Measurements from ENCODE around the gene PPBP.

The PPBP gene, protein sequence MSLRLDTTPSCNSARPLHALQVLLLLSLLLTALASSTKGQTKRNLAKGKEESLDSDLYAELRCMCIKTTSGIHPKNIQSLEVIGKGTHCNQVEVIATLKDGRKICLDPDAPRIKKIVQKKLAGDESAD

DNA sequence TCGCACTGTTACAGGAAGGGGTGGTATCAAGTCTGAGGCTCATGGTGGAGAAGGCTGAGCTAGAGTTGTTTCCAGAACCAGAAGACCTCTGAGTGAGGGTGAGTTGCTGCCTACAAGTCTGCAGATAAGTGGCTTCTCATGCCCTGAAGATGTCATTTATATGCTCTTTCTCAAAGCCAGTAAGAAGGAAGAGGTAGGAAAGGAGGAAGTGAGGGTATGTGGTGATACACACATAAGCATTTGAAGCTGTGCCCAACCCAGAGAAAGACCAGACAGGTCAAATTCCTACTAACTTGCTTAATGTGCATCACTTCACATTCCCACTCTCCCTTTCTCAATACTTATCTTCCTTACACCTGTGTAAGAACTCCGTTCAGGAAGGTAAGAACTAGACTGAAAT lies at the start of gene PPBP:
TSS of gene PPBP (minus strand) at position 130 of the 400 bp plus-strand sequence. CDS start at position 43, 87 bp downstream.
- no peak for DNase-seq

- DNase-seq = no peak
Observed at GRCh38 chr4:74037076-74037955, 49.3 kb upstream of the PPBP start.

DNA sequence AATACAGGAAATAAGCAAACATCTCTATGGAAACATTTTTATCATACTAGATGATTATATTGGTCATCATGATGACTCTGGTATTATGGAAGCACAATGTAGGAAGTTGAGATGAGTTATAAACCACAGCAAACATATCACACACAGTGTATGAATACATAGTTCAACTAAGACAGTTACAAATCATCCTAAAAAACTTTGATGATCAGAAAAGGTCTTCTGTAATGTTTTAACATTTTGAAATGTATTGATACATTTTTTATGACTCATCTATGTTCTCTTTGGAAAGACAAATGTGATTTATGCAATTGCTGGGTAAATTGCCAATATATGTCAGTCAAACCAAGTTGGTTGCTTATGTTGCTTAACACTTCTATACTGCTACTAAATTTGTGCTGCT lies 45.7 kb upstream of the PPBP start:
- DNase-seq = no peak

DNA sequence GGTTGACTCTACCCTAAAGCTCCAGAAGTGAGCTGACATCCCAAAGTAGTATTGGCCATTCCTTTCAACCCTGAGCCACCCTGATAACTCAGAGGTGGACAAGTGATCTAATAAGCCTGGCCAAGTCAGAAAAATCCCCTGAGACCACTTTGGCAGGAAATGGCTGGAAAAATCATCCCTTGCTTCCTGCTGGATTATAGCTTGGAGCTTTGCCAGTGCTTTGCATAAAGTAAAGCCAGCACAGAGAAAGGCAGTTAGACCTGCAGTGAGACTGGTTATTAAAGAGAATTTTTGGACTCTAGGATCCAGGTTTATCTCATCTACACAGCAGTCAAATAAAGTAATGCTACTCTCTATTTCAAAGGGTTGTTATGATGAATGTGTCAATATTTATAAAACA lies 44.1 kb upstream of the PPBP start:
- no peak for DNase-seq

GRCh38 chr4:74031576-74031975 lies 43.6 kb upstream of the PPBP start:
- DNase-seq = no peak

- no peak for DNase-seq
Observed at GRCh38 chr4:74030285-74030684, 42.3 kb upstream of the PPBP start.

DNA sequence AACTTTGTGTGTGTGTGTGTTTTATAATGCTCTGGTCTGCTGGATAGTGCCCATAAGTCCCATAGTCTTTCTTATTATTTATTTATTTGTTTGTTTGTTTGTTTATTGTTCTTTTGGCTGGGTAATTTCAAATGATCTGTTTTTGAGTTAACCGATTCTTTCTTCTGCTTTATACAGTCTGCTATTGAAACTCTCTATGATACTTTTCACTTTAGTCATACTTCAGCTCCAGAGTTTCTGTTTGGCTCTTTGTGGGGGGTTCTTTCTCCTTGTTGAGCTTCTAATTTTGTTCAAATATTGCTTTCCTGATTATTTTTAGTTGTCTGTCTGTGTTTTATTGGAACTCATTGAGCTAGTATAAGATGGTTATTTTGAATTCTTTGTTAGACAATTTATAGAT lies 40.5 kb upstream of the PPBP start:
- no peak for DNase-seq

- DNase-seq = no peak
Observed at GRCh38 chr4:74023709-74024108, 35.7 kb upstream of the PPBP start.

GRCh38 chr4:74021601-74022000 lies 33.6 kb upstream of the PPBP start:
- DNase-seq = no peak

DNA sequence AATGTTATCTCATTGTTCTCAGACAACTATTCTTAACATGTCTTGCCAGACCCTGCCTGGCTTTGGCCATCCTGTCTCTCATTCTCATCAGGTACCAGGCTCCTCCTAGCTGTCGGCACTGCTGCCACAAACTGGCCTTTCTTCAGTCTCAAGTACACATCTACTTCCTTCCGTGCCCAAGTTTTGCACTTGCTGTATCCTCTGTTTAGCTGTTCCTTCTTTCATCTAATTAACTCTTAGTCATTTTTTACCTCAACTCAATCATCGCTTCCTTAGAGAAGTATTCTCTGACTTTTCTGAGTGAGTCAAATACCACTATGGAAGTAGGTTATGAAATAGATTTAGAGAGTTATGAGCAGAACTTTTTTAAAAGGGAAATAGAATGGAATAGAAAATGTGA lies 30.8 kb upstream of the PPBP start:
- DNase-seq = no peak

DNA sequence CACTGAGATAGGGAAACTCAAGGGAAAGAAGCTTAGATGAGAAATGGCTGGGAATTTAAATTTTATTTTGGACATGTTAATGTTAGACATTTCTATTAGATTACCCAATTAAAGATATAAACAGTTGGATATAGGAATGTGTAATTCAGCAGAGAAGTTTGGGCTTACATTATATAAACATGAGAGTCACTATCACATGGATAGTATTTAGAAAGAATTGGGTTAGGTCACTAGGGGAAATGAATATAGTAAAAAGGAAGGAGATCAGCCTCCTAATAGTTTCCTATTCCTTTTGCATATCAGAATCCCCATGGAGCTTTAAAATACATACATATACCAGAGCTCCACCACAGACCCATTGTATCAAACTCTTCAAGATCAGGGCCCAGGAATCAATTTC lies 30.1 kb upstream of the PPBP start:
- no peak for DNase-seq

- no peak for DNase-seq
Observed at GRCh38 chr4:74016068-74016467, 28.1 kb upstream of the PPBP start.

DNA sequence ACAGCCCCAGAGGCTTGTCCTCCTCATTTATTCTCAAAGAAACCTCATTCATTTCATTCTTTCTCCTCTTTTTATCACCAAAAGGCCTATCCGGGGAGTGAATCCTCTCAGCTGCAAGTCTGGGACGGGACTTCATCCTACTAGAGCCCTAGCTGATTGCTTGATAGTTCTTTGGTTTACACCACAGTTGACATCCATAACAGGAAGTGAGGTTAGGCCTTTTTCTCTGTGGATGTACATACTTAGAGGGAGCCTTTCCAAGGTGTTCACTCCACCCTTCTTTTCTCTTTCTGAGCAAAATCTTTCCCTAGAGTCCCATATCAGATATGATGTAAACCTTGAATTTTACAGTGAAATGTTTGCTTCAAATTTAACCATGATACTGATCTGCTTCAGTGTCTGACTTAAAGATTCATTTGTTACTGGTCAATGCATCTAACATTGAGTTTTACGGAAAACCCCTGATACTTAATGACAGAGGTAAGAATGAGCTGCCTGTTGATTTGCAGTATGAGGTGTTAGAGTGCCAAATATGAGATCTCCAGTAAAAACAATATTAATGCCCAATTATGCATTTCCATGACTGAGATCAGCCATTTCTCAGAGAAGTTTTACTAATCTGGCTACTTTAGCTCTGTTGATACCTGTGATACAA lies 27.3 kb upstream of the PPBP start:
- no peak for DNase-seq

DNA sequence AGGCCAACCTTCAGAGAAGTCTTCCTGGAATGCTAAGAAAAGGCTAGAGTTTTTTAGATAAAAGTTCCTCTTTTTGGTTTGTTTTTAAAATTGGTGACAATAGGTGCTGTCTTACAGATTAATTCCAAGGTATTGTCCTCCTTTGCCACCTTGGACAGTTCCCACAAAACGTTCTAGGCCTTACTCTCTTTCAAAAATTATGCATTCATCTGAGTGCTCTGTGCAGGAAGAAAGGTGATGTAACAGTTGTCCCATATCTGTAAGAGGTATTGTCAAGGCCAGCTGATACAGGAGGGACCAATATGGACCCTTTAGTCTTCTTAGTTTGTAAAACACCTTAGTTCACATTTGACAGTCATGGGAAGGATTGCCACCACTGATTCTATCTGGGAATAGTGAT lies 26.3 kb upstream of the PPBP start:
- DNase-seq = no peak

- DNase-seq = no peak
Observed at GRCh38 chr4:74013264-74013663, 25.3 kb upstream of the PPBP start.

DNA sequence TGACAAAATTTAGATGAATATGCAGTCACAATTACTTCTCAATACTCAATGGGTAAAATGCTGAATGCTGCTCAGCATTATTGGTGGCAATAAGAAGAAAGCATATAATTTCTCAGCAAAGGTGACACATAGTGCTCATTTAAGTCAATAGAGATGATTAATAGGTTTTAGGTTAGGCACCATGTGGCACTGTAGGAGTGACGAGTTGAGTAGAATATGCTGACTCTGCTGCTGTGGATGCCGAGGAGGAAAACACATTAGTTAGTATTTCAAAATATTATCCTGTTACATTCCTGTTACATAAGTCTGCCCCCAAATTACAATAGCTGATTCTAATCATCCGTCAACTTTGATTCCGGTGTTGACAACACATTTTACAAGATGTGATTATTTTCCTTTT lies 24.1 kb upstream of the PPBP start:
- no peak for DNase-seq

GRCh38 chr4:74009307-74009706 lies 21.3 kb upstream of the PPBP start:
- no peak for DNase-seq

DNA sequence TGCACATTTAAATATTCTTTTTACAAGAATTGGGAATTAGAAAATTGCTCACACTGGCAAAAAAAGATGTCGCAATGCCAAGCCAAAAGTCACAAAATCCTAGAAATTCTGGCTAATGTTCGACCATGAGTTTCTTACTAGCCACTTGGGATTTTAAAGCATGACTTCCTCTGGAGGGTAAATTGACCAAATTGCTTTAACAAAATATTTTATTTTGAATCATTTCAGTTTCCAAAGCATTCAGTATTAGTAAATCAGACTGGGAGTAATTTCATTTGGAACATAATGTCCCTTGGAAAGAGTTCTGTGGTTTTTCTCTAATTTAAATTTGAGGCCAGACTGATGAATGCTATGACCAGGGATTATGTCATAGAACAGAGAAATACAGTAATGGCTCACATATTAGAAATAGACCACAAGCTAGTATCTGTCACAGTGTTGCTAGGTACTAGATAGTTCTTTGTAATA lies 18.1 kb upstream of the PPBP start:
- no peak for DNase-seq

- DNase-seq = no peak
Observed at GRCh38 chr4:74005528-74005927, 17.5 kb upstream of the PPBP start.

- DNase-seq = no peak
Observed at GRCh38 chr4:74004668-74005067, 16.7 kb upstream of the PPBP start.

- DNase-seq = no peak
Observed at GRCh38 chr4:74000301-74000700, 12.3 kb upstream of the PPBP start.

GRCh38 chr4:73998040-73999011 lies 10.3 kb upstream of the PPBP start, which contains the start of gene CXCL5:
Gene CXCL5 (minus strand): TSS chr4:73998677. CDS start chr4:73998581, 96 bp downstream.
- no peak for DNase-seq

DNA sequence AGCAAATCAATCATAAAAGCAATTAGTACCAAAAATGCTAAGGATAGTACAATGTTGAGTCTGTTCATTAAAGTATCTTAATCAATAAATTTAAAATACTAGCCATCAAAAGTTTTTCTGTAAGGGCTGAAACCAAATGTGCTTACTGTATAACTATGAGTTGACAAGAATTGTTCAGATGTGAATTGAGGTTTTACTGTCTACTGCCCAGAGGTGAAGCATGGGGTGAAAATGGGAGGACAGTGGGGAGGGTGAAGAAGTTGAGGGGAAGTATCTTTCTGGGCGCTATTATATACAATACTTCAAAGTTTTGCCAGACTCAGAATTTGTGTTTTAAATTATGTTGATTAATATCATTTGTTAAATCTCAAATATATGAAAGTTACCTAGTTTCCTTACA lies 4.1 kb upstream of the PPBP start:
- no peak for DNase-seq
